ENCODE data around the gene PROB1.

GRCh38 chr5:139389701-139390638 is 4.9 kb downstream of the PROB1 start, which contains the start of gene MZB1:
- TF ChIP-seq, protein P1, sequence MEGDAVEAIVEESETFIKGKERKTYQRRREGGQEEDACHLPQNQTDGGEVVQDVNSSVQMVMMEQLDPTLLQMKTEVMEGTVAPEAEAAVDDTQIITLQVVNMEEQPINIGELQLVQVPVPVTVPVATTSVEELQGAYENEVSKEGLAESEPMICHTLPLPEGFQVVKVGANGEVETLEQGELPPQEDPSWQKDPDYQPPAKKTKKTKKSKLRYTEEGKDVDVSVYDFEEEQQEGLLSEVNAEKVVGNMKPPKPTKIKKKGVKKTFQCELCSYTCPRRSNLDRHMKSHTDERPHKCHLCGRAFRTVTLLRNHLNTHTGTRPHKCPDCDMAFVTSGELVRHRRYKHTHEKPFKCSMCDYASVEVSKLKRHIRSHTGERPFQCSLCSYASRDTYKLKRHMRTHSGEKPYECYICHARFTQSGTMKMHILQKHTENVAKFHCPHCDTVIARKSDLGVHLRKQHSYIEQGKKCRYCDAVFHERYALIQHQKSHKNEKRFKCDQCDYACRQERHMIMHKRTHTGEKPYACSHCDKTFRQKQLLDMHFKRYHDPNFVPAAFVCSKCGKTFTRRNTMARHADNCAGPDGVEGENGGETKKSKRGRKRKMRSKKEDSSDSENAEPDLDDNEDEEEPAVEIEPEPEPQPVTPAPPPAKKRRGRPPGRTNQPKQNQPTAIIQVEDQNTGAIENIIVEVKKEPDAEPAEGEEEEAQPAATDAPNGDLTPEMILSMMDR (IDR thresholded peaks at IDR 0.05) = no peak
- no peak for TF ChIP-seq POLR2A (IDR thresholded peaks at IDR 0.05)
